Mucosa of descending colon (tissue), 3 donors: ENCODE measurements around the gene CSPG4. TPM values are rescaled to one million over a fixed set of nuclear protein-coding genes. Genes with fewer than 3 reads are reported as not detected.
"Not testable (repeated sequence)": the region's sequence is repeated elsewhere in the genome, so short reads cannot be mapped to it uniquely, and the experiment has no call there.

Experiments
- ATAC-seq: fragments of 200-7000 bp; cut with Tn5 transposase; one replicate; pipeline ENCODE4 v1.9.1; 2020; ENCODE audit warnings: mild to moderate bottlenecking, moderate library complexity
- DNase-seq, 3 donors: peaks; one replicate each; pipeline ENCODE4 v3.0.0-alpha.2; 2020
- H3K36me3 ChIP-seq: fragments of 200-600 bp; one replicate; pipeline ENCODE4 v1.8.0; 2021; ENCODE audit warnings: low read depth, mild to moderate bottlenecking
- H3K4me1 ChIP-seq: fragments of 200-600 bp; one replicate; pipeline ENCODE4 v1.8.0; 2021; ENCODE audit warnings: low read depth, mild to moderate bottlenecking
- H3K4me3 ChIP-seq: fragments of 200-600 bp; one replicate; pipeline ENCODE4 v1.8.0; 2021; ENCODE audit warnings: mild to moderate bottlenecking
- H3K9me3 ChIP-seq: fragments of 200-600 bp; one replicate; pipeline ENCODE4 v1.8.0; 2021; ENCODE audit warnings: mild to moderate bottlenecking
- intact Hi-C, 2 donors: fragments of 100-400 bp; cut with DNase I in 1 of 2; cut with micrococcal nuclease in 1 of 2; formaldehyde crosslinking; loops; one replicate each; pipeline versions ENCODE4 v1.11.0 to v1.11.1; 2022; cut with DNase I, micrococcal nuclease
- total RNA-seq, 3 donors: library from RNA; stranded (reverse); fragmentation: NEBNext Ultra II Directional in 2 of 3; extraction: Animal tissue kit (Norgen Biotek cat#: 25700) in 2 of 3; gene quantifications; one replicate each; pipeline versions ENCODE4 v1.2.1 to v1.2.4, GENCODE V29; 2021 to 2023
- TF ChIP-seq, protein P1 (sequence below): fragments of 200-600 bp; IDR thresholded peaks from one replicate; pipeline ENCODE4 v1.8.0; 2022; ENCODE audit warnings: antibody characterized with exemption, mild to moderate bottlenecking
- donor health status: DM: no; HTN: no; CAD: no; lungs with moderate emphysema.
- donor health status: DM: no; HTN: no; CAD: no.
- donor health status: DM: no; HTN: yes; CAD: no.

CSPG4 gene
- total RNA-seq, 3 donors from 2014 or later: 3.0 to 86.8 (median 7.8) TPM

DNA sequence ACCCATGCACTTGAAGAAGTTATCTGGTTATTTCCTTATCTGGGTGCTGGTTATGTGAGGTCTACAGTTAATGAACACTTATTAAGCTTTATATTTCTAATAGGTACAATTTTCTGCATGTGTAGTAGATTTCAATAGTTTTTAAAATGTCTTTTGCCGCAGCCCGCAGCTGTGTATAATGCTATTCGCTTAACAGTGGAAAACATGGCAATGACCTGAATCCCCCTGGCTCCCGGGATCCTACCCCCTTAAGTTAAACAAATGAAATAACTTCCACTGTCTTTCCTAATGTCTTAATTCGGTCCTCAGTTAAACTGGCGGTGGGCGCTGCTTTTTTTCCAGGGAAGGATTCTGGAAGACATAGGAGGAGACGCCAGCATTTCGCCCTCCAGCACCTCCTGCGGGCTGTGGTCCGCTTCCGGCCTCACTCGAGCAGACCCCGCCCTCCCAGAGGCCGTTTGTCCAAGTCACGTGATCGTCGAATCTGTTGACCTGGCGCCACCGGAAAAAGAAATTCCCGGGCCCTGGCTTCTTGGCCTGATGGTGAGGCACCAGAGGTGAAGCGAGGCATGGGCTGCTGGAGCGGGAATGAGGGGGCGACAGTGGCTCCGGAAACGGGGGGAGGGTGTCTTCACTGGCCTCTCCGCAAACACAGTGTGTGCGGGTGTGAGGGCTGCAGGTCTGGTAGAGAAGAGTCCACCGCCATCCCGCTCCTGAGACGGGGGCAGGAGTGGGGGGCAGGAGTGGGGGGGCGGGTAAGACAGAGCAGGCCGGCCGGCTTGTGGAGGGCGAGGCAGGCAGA, 45.6 kb upstream of the CSPG4 start:
- no peaks in the 10 kb centered on the region for H3K36me3 ChIP-seq
- TF ChIP-seq, protein P1, sequence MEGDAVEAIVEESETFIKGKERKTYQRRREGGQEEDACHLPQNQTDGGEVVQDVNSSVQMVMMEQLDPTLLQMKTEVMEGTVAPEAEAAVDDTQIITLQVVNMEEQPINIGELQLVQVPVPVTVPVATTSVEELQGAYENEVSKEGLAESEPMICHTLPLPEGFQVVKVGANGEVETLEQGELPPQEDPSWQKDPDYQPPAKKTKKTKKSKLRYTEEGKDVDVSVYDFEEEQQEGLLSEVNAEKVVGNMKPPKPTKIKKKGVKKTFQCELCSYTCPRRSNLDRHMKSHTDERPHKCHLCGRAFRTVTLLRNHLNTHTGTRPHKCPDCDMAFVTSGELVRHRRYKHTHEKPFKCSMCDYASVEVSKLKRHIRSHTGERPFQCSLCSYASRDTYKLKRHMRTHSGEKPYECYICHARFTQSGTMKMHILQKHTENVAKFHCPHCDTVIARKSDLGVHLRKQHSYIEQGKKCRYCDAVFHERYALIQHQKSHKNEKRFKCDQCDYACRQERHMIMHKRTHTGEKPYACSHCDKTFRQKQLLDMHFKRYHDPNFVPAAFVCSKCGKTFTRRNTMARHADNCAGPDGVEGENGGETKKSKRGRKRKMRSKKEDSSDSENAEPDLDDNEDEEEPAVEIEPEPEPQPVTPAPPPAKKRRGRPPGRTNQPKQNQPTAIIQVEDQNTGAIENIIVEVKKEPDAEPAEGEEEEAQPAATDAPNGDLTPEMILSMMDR: no peak
- no peaks in the 10 kb centered on the region for H3K4me1 ChIP-seq
- intact Hi-C loops: no loop called here
- peak; percentile 91 to 94 (median 93) for DNase-seq
- peak; percentile 99 for ATAC-seq
- no peaks in the 10 kb centered on the region for H3K9me3 ChIP-seq
- peak overlapping the region; percentile 17 for H3K4me3 ChIP-seq

GRCh38 chr15:75754871-75755270, 42.2 kb upstream of the CSPG4 start:
- not testable (repeated sequence) for DNase-seq

DNA sequence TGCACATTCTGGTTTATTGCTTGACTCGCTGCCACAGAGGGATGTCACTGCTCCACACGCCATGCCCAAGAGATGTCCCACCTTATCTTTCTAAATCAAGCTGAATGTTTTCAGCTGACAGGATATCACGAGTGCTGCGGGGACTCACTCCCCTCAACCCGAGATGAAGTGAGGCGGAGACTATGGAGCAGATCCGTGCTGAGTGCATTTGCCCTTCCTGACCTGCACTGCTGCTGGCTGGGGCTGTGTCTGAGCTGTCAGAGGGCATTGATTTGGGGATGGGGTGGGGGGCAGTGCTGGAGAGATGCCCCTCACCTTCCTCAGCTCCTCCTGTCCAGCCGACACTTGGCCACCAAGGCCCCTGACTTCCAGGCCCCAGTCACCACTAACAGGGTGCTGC, 40.5 kb upstream of the CSPG4 start:
- Histone ChIP-seq H3K4me3 (no peak overlapping the region), H3K4me1 (no peaks in the 10 kb centered on the region), H3K9me3 (no peaks in the 10 kb centered on the region), H3K36me3 (no peaks in the 10 kb centered on the region)
- TF ChIP-seq, protein P1: no peak
- intact Hi-C loops: no loop called here
- DNase-seq (no peak), ATAC-seq (no peak)

More at GRCh38 chr15:75754871-75755270, 42.2 kb upstream of the CSPG4 start:
- H3K36me3 ChIP-seq, H3K4me1 ChIP-seq, intact Hi-C loops, H3K4me3 ChIP-seq, H3K9me3 ChIP-seq, ATAC-seq: not testable (repeated sequence)

- ATAC-seq (no peak), DNase-seq (no peak)
- intact Hi-C loops: no loop called here
- Histone ChIP-seq H3K4me1 (no peaks in the 10 kb centered on the region), H3K9me3 (no peaks in the 10 kb centered on the region), H3K4me3 (no peak overlapping the region), H3K36me3 (no peaks in the 10 kb centered on the region)
- TF ChIP-seq, protein P1: no peak
Measured at GRCh38 chr15:75751891-75752290, 39.2 kb upstream of the CSPG4 start.

DNA sequence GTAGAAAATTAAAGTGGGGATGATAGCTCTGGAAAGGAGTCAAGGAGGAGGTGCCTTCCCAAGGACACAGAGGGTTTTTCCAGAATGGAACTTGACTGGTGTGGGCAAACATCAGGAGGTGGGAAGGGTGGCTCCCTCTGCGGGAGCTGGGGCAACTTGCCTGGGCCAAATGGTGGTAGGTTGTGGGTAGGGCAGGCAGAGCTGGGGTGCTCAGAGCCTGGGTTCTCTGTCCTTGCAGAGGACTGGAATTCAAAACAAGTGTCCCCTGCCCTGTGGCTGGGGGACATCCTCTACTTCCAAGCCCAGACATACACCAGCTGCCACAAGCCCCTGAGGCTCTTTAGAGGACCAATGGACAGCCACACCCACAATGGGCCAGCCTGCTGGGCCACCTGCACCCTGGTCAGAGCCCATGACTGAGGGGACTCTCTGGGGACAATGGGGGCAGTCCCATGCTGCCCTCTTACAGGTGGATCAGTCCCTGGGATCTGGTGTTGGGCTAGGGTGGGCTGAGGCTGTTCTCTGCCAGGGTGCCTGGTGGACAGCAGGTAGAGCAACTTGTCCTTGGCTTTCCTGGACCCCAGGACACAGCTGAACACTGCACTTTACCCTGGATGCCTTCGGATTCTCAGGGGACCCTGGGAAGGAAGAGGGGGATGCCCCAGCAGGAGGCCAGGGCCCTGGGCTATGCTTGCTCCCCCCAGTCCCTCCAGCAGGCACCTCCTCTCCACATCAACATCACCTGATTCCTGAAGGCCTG, 38.6 kb upstream of the CSPG4 start:
- TF ChIP-seq, protein P1: no peak
- DNase-seq (peak in 1 of 3 donors; percentile 15), ATAC-seq (no peak)
- H3K4me3 ChIP-seq: no peak overlapping the region
- no peaks in the 10 kb centered on the region for H3K36me3 ChIP-seq
- no peaks in the 10 kb centered on the region for H3K9me3 ChIP-seq
- H3K4me1 ChIP-seq: no peaks in the 10 kb centered on the region
- intact Hi-C loops: no loop called here
